ENCODE data around the gene SPEG.

Gene SPEG

GRCh38 chr2:219482674-219483405 lies 48.2 kb downstream of the SPEG start:
- TF ChIP-seq BACH2 (CRISPR knock-in tag; IDR thresholded peaks at IDR 0.05; ENCODE audit: borderline replicate concordance) (no peak), ZNF70 (CRISPR knock-in tag; IDR thresholded peaks at IDR 0.05) (no peak), CREB5 (CRISPR knock-in tag; IDR thresholded peaks at IDR 0.05; ENCODE audit: low read depth) (no peak), TSHZ2 (CRISPR knock-in tag; IDR thresholded peaks at IDR 0.05) (no peak), CSDC2 (CRISPR knock-in tag; IDR thresholded peaks at IDR 0.05) (no peak), PATZ1 (CRISPR knock-in tag; IDR thresholded peaks at IDR 0.05; ENCODE audit: borderline replicate concordance) (no peak), ZNF565 (CRISPR knock-in tag; conservative IDR thresholded peaks at IDR 0.05; ENCODE audit: low read depth) (no peak), TCF4 (CRISPR knock-in tag; IDR thresholded peaks at IDR 0.05; ENCODE audit: borderline replicate concordance) (no peak), TOX (CRISPR knock-in tag; IDR thresholded peaks at IDR 0.05; ENCODE audit: borderline replicate concordance) (no peak), OSR1 (CRISPR knock-in tag; IDR thresholded peaks at IDR 0.05) (no peak), ARNTL (CRISPR knock-in tag; IDR thresholded peaks at IDR 0.05; ENCODE audit: borderline replicate concordance, low read depth) (no peak), POU6F1 (CRISPR knock-in tag; IDR thresholded peaks at IDR 0.05; ENCODE audit: borderline replicate concordance, low read depth) (no peak), ZC3H10 (CRISPR knock-in tag; IDR thresholded peaks at IDR 0.05) (no peak), PPARA (CRISPR knock-in tag; IDR thresholded peaks at IDR 0.05; ENCODE audit: borderline replicate concordance) (no peak), ZNF8 (CRISPR knock-in tag; IDR thresholded peaks at IDR 0.05) (no peak), GLIS3 (CRISPR knock-in tag; IDR thresholded peaks at IDR 0.05) (no peak), ZFP3 (CRISPR knock-in tag; IDR thresholded peaks at IDR 0.05) (no peak), ISL1 (CRISPR knock-in tag; IDR thresholded peaks at IDR 0.05) (no peak), ESRRG (CRISPR knock-in tag; IDR thresholded peaks at IDR 0.05) (no peak), SNAI2 (CRISPR knock-in tag; IDR thresholded peaks at IDR 0.05) (no peak)
- no peak for ATAC-seq

GRCh38 chr2:219483451-219484342 lies 49.1 kb downstream of the SPEG start:
- ATAC-seq, result no peak
- TF ChIP-seq ZNF8 (CRISPR knock-in tag; IDR thresholded peaks at IDR 0.05) (no peak), ZNF70 (CRISPR knock-in tag; IDR thresholded peaks at IDR 0.05) (no peak), SNAI2 (CRISPR knock-in tag; IDR thresholded peaks at IDR 0.05) (no peak), ZFP30 (CRISPR knock-in tag; IDR thresholded peaks at IDR 0.05) (no peak), TSHZ2 (CRISPR knock-in tag; IDR thresholded peaks at IDR 0.05) (no peak), POU6F1 (CRISPR knock-in tag; IDR thresholded peaks at IDR 0.05; ENCODE audit: borderline replicate concordance, low read depth) (no peak), ARNTL (CRISPR knock-in tag; IDR thresholded peaks at IDR 0.05; ENCODE audit: borderline replicate concordance, low read depth) (no peak), CREB5 (CRISPR knock-in tag; IDR thresholded peaks at IDR 0.05; ENCODE audit: low read depth) (no peak), CSRNP3 (CRISPR knock-in tag; IDR thresholded peaks at IDR 0.05) (no peak), ZNF565 (CRISPR knock-in tag; conservative IDR thresholded peaks at IDR 0.05; ENCODE audit: low read depth) (no peak)

All from SK-N-SH treated with all-trans-retinoic acid at 6 μM for 48 hours (cell line).